Limb (tissue), 2 donors: ENCODE results near the gene ATAD5.
"Not testable (repeated sequence)": the region's sequence is repeated elsewhere in the genome, so short reads cannot be mapped to it uniquely, and the experiment has no call there.

Experiments used
- DNase-seq, 2 donors: peaks; one replicate each; pipeline ENCODE4 v3.0.0-alpha.2; 2016; ENCODE audit errors: extremely low spot score in 2 of 2

Gene ATAD5

DNA sequence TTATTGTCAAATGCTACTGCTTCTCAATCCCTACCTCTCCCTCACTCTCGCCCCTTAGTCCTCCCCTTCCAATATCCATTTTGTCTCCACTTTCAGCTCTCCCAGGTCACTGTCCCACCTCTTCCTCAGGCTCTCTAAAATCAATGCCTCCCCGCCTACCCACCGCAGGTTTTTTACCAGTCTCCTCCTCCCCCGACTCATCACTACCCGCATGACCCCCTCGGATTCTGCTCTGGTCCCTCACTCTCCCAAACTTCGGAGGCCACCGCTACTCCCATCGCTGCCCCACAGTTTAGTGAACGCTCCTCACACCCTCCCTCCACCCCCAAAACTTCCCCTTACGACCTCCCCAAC, 7.8 kb upstream of the ATAD5 start:
- DNase-seq: no peak

DNA sequence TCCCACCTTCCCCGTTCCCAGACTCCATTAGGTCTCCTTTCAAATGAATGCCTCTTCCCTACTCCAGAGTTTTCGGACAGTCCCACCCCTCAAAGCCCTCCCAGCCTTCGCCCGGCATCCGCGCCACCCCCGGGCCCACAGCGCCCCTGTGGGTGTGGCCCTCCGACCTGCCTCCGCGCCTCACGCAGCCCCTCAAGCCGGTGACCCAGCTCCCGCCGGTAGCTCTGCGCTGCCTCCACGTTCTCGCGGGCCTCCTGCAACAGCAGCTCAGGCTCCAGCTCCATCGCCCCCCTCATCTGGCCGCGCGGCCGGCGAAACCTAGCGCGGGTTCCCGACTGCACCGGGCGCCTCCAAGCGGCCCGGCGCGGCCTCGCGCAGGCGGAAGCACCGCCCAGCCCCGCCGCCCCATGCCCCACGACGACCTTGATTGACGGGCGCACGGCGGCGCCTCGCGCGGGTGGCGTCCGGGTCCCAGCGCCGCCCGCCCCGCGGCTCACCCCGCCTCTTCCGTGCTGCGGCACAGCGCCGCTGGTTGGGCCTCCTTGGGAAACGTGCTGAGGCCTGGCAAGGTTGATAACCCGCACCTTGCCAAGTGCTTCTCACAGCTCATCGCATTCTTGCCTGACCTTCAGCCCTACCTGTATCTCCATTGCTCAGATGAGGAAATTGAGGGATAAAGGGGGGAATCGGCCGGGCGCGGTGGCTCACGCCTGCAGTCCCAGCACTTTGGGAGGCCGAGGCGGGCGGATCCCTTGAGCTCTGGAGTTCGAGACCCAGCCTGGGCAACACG, 7.2 kb upstream of the ATAD5 start, which contains the start of gene CRLF3:
Gene CRLF3, minus strand, starts transcription at position 337 of the 790 bp plus-strand sequence. Its CDS starts 41 bp downstream, at position 296.
- peak; percentile 92 to 94 for DNase-seq

GRCh38 chr17:30827082-30827481, 4.7 kb upstream of the ATAD5 start:
- DNase-seq: no peak

GRCh38 chr17:30829022-30829421, 2.7 kb upstream of the ATAD5 start:
- no peak for DNase-seq

DNA sequence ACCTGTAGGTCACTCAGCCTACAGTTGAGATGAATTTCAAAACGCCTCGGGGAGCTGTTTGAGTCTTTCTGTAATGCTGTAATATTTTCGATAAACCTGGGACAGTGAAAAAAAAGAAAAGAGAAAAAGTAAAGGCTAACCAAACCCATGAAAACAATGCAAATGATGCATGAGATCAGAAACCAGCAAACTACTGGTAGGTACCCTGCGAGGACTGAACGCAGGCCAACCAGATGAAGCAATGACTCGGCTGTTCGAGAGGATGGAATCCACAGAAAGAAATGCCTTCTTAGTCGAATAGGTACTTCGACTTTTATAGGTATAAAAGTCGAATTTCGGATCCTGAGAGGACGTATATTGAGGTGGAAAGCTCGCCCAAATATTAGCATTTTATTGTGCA, 509 bp upstream of the ATAD5 start:
- no peak for DNase-seq

DNA sequence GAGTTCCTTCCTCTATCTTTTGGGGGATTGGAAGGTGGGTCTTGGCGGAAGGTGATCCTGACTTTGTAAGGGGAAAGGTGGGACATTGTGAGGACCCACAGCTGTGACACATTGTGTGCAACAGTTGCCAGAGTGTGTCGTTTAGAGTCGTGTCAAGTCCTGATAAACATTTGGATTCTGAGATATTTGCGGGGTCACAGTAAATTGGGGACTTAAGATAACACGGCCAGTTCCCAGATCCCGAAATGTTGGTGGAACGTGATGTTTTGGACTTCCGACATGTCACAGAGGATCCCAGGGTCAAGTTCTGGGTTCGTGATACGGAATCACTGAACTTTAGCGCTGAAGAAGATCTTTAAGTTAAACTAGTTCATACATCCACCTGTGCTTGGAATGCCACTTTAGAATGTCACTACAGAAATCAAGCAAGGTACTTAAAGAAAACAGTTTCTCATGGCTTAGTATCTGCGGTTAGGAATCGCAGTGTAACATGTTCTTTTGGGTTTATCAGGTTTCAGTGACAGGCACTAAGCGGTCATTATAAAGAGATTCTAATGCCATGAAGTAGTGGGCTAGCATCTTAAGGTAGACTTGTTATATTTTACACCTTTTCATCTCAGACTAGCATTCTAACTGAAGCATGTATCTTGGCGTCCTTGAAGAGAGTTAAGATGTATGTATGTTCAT, 815 bp downstream of the ATAD5 start:
- DNase-seq: no peak

DNA sequence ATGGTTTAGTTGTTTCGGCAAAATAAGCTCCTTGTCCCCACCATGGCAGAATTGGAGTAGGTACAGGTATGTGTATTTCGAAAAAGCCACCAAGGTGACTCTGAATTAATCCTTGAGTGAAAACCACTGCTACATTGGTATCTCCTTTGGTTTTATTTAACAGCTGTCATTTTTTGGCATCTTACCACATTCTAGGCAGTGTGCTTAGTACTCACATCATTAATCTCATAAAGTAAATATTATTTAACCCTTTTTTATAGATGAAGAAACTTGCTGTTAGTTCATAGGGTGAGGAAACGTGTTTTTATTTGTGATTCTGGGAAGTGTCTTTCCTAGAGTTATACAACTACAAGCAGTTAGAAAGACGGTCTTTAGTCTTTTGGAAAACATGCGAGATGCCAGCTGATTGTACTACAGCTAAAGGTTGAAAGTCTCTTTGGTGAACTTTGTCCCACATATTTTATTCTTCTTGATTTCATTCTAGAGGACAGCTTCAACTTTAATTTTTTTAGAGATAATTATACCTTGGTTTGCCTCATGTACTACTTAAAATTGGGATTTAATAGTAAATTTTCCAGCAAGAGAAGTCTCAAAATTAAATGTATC, 6.5 kb downstream of the ATAD5 start:
- no peak for DNase-seq

DNA sequence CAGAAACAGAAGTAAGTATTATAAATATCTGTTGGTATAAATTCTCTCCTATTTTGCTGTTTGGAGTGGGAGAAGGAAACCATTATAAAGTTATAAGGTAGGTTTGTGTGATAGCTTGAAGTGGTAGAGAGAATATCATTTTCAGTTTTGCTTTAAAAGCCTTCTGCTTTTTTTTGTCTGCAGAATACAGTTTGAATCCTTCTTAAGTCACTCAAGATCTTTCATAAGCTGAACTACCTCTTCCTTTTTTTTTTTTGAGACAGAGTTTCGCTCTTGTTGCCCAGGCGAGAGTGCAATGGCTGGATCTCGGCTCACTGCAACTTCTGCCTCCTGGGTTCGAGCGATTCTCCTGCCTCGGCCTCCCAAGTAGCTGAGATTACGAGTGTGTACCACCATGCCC, 9.0 kb downstream of the ATAD5 start:
- DNase-seq: no peak

DNA sequence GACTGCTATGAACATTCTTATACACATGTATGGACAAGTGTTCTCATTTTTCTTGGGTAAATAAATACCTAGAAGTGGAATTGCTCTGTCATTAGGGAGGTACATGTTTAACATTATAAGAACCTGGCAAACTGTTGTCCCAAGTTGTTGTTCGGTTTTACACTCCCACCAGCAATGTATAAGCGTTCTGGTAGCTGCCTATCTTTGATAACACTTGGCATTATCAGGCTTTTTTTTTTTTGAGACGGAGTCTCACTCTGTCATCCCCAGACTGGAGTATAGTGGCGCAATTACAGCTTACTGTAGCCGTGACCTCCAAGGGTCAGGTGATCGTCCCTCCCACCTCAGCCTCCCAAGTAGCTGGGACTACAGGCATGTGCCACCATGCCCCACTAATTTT, 16.3 kb downstream of the ATAD5 start:
- no peak for DNase-seq

DNA sequence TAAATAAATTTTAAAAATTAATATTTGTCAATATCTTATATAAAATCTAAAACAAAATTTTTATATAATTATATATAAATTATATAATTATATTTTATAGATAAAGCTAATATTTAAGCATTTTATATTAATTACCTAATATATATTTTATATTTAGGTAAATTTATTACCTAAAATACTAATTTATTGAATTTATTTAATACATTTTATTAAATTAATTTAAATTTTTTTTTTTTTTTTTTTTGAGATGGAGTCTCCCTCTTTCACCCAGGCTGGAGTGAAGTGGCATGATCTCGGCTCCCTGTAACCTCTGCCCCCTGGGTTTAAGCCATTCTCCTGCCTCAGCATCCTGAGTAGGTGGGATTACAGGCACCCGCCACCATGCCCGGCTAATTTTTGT, 22.4 kb downstream of the ATAD5 start:
- no peak for DNase-seq

- DNase-seq: no peak
These were observed 26.9 kb downstream of the ATAD5 start for GRCh38 chr17:30858556-30859250.

DNA sequence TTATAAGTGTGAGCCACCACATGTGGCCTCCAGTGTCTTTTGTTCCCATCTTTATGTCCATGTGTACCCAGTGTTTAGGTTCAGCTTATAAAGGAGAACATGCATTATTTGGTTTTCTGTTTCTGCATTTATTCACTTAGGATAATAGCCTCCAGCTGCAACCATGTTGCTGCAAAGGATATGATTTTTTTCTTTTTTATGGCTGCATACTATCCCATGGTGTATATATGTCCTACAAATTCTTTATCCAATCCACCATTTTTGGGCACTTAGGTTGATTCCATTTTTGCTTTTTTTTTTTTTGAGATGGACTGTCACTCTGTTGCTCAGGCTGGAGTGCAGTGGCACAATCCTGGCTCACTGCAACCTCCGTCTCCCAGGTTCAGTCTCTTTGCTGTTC, 32.9 kb downstream of the ATAD5 start:
- no peak for DNase-seq

DNA sequence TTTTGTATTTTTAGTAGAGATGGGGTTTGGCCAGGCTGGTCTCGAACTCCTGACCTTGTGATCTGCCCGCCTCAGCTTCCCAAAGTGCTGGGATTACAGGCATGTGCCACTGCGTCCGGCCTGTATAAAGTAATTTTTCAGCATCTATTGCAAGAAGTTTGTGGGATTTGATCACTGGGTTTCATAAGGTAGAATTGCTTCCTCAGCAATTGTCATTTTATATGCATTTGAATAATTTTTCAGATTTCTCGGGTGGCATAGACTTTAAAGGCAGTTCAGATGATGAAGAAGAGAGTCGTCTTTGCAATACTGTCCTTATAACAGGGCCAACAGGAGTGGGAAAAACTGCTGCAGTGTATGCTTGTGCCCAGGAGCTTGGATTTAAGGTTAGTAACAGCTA, 37.2 kb downstream of the ATAD5 start:
- no peak for DNase-seq

DNA sequence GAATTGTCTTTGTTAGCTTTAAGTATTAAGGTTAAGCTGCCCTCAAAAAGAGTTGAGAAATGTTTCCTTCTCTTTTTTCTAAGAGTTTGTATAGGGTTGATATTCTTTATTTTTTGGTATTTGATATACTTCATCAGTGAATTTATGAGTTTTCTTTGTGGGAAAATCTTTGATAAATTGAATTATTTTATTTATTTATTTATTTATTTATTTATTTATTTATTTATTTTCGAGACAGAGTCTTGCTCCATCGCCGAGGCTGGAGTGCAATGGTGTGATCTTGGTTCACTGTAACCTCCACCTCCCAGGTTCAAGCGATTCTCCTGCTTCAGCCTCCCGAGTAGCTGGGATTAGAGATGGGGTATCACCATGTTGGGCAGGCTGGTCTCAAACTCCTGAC, 54.4 kb downstream of the ATAD5 start:
- DNase-seq: no peak

DNA sequence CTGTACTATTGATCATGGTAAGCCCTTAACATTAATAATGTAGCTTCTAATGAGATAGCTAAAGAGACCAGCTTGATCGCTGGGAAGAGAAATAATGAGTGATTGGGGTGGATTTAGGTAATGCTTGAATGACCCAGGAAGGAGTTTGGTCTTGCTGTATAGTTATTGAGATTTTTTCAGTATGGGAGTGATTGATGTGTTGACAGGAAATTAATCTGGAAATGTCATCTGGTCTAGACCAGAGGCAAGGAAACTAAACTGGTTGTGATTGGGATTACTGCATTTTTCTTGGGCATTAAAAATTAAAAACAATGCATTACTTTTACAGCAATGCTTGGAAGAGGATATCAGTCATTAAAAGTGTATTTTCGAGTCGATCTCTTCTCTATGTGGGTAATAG, 62.5 kb downstream of the ATAD5 start:
- no peak for DNase-seq

DNA sequence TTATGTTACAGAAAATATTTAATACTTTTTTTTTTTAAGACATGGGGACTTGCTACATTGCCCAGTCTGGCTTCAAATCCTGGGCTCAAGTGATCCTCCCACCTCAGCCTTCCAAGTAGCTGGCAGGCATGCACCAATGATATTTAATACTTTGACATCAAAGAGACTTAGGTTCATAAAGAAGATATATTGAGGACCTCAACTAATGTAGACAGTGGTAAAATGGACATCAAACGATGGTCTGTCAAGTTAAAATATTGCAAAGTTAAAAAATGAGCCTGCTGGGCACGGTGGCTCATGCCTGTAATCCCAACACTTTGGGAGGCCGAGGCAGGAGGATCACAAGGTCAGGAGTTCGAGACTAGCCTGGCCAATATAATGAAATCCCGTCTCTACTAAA, 65.5 kb downstream of the ATAD5 start:
- no peak for DNase-seq

GRCh38 chr17:30905742-30906100, 74.0 kb downstream of the ATAD5 start:
- DNase-seq: no peak

- peak; percentile 91 to 95 for DNase-seq
These were observed 74.5 kb downstream of the ATAD5 start, which contains the start of gene TEFM for GRCh38 chr17:30906101-30906911. Gene TEFM (minus strand): TSS chr17:30906238. CDS start chr17:30906198, 40 bp downstream.

GRCh38 chr17:30908717-30909420, 77.1 kb downstream of the ATAD5 start:
- DNase-seq: no peak

- DNase-seq: not testable (repeated sequence)
These were observed 78.4 kb downstream of the ATAD5 start for GRCh38 chr17:30910151-30910550.

DNA sequence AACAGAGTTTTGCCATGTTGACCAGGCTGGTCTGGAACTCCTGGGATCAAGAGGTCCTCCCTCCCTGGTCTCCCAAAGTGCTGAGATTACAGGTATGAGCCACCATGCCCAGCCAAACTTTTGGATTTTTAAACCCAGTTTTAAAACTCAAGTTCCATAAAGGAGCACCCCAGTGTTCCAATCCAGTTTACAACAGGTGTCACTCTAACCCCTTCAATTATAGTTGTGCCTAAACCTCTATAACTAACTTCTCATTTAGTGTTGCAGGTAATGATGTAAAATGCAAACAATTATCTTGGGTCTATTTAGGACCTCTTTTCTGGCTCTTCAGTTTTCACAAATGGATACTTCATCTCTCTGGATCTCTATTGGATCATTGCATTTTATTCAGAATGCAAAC, 82.2 kb downstream of the ATAD5 start:
- no peak for DNase-seq
